Neural progenitor cell (in vitro differentiated cells): ENCODE measurements around the gene RHBDD1.

ENCODE experiments used
- EZH2 ChIP-seq: fragments of 200-600 bp; sonication (generic); IDR thresholded peaks from 2 replicates; pipeline ENCODE4 v1.6.1; 2017; ENCODE audit warnings: antibody characterized with exemption, mild to moderate bottlenecking, moderate library complexity
- EZH2phosphoT487 ChIP-seq: fragments of 200-600 bp; sonication (generic); IDR thresholded peaks from 2 replicates; pipeline ENCODE4 v1.6.1; 2017; ENCODE audit warnings: antibody characterized with exemption
- TF ChIP-seq, protein P1 (sequence below): fragments of 200-600 bp; sonication (generic); IDR thresholded peaks from 2 replicates; pipeline ENCODE4 v1.5.1; 2017; ENCODE audit warnings: antibody characterized with exemption, mild to moderate bottlenecking

GRCh38 chr2:226903179-226903578, 67.3 kb downstream of the RHBDD1 start:
- no peak for TF ChIP-seq EZH2
- TF ChIP-seq, protein P1, sequence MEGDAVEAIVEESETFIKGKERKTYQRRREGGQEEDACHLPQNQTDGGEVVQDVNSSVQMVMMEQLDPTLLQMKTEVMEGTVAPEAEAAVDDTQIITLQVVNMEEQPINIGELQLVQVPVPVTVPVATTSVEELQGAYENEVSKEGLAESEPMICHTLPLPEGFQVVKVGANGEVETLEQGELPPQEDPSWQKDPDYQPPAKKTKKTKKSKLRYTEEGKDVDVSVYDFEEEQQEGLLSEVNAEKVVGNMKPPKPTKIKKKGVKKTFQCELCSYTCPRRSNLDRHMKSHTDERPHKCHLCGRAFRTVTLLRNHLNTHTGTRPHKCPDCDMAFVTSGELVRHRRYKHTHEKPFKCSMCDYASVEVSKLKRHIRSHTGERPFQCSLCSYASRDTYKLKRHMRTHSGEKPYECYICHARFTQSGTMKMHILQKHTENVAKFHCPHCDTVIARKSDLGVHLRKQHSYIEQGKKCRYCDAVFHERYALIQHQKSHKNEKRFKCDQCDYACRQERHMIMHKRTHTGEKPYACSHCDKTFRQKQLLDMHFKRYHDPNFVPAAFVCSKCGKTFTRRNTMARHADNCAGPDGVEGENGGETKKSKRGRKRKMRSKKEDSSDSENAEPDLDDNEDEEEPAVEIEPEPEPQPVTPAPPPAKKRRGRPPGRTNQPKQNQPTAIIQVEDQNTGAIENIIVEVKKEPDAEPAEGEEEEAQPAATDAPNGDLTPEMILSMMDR: no peak
- TF ChIP-seq EZH2phosphoT487: no peak
